ENCODE results near the gene CCDC3. TPM values are rescaled to one million over a fixed set of nuclear protein-coding genes. Genes with fewer than 3 reads are reported as not detected.

CCDC3 gene
- total RNA-seq, 4 donors from 2014 or later = 27.8 to 108 (median 74.6) TPM

DNA sequence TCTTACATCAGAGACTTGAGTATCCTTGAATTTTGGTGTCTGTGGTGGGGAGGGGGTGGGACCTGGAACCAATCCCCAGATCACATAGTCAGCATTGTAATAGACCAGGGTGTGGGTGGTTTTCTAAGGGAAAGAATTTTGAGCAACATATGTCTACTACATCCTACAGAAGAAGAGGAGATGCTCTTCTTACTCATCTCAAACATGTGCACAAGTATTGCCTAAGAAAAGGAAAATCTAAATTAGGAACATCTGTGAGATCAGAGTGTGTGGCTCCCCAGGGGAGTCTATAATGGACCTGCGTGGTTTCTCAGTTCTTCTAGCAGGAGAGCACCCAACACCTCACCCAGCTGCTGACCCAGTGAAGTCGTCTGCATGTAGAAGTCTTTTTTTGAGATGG is 148.8 kb downstream of the CCDC3 start:
- DNase-seq (ENCODE audit: low spot score in 2 of 2) = peak in 1 of 2 donors; percentile 7
- intact Hi-C loops (cut with DNase I; ENCODE audit: low total_unique reads) = no loop called here
- H3K4me3 ChIP-seq (ENCODE audit: low read depth, poor library complexity, severe bottlenecking) = no peak overlapping the region
- TF ChIP-seq, protein P1, sequence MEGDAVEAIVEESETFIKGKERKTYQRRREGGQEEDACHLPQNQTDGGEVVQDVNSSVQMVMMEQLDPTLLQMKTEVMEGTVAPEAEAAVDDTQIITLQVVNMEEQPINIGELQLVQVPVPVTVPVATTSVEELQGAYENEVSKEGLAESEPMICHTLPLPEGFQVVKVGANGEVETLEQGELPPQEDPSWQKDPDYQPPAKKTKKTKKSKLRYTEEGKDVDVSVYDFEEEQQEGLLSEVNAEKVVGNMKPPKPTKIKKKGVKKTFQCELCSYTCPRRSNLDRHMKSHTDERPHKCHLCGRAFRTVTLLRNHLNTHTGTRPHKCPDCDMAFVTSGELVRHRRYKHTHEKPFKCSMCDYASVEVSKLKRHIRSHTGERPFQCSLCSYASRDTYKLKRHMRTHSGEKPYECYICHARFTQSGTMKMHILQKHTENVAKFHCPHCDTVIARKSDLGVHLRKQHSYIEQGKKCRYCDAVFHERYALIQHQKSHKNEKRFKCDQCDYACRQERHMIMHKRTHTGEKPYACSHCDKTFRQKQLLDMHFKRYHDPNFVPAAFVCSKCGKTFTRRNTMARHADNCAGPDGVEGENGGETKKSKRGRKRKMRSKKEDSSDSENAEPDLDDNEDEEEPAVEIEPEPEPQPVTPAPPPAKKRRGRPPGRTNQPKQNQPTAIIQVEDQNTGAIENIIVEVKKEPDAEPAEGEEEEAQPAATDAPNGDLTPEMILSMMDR (IDR thresholded peaks at IDR 0.05) = no peak
- TF ChIP-seq POLR2A (IDR thresholded peaks at IDR 0.05) = no peak
- WGBS, 2 donors = 89 to 90% methylated on average over 2 of the region's 2 CpGs

- H3K4me3 ChIP-seq (ENCODE audit: low read depth, poor library complexity, severe bottlenecking) = no peak overlapping the region
- TF ChIP-seq, protein P1 (IDR thresholded peaks at IDR 0.05) = no peak
- TF ChIP-seq POLR2A (IDR thresholded peaks at IDR 0.05) = no peak
- WGBS, 2 donors = 11 to 22% methylated on average over 20 of the region's 20 CpGs
- peak in 1 of 2 donors; percentile 80 for DNase-seq (ENCODE audit: low spot score in 2 of 2)
- intact Hi-C loops (cut with DNase I; ENCODE audit: low total_unique reads) = no loop called here
Measured at GRCh38 chr10:12849319-12850181, 152.0 kb downstream of the CCDC3 start.

- no peak overlapping the region for H3K4me3 ChIP-seq (ENCODE audit: low read depth, poor library complexity, severe bottlenecking)
- peak in 1 of 2 donors; percentile 54 for DNase-seq (ENCODE audit: low spot score in 2 of 2)
- 79 to 82% methylated on average over 11 of the region's 11 CpGs for WGBS, 2 donors
- intact Hi-C loops (cut with DNase I; ENCODE audit: low total_unique reads) = no loop called here
- TF ChIP-seq, protein P1 (IDR thresholded peaks at IDR 0.05) = no peak
- TF ChIP-seq POLR2A (IDR thresholded peaks at IDR 0.05) = no peak
Measured at GRCh38 chr10:12848439-12849173, 152.9 kb downstream of the CCDC3 start.

DNA sequence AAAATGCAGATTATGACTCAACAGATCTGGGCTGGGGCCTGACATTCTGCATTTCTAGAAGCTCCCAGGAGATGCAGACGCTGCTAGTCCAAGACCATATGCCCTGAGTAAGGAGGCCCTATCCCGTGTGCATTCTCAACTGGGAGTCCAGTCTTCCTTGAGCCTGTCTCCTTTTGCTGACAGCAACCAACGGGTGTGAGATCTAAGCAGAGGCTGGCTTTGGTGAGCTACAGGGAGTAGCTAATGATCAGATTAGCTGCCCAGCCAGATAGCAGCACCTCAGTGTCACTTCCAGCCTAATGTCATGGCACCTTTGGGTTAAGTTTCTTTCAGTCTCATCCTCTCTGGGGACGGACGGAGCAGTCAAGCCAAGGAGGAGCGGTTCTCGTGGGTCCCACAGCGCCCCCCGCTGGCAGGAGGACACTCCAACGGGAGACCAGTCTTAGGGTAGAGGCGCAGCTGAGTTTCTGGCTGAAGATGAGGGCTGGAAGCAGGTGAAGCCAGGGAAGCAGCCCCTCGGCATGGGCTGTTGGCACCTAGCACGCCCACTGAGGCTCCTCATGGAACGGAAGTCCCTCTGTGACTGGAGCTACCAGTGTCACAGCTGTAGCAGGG is 154.0 kb downstream of the CCDC3 start:
- 80 to 82% methylated on average over 12 of the region's 14 CpGs for WGBS, 2 donors
- DNase-seq (ENCODE audit: low spot score in 2 of 2) = peak in 1 of 2 donors; percentile 76
- intact Hi-C loops (cut with DNase I; ENCODE audit: low total_unique reads) = no loop called here
- TF ChIP-seq, protein P1 (IDR thresholded peaks at IDR 0.05) = no peak
- TF ChIP-seq POLR2A (IDR thresholded peaks at IDR 0.05) = no peak
- no peak overlapping the region for H3K4me3 ChIP-seq (ENCODE audit: low read depth, poor library complexity, severe bottlenecking)

DNA sequence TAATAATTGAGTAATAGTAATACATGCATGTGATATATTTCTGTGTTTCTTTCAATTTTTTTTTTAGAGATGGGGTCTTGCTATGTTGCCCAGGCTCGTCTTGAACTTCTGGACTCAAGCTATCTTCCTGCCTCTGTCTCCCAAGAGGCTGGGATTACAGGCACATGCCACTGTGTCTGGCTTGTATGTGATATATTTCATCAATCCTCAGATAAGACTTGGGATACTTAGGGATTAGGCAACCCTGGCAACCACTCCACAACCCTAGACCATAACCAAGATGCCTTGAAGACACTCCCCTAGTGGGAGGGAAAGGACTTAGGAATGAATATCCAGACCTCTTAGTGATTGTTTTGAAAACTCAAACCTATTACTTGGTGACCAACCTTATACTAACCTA is 154.8 kb downstream of the CCDC3 start:
- no peak overlapping the region for H3K4me3 ChIP-seq (ENCODE audit: low read depth, poor library complexity, severe bottlenecking)
- DNase-seq (ENCODE audit: low spot score in 2 of 2) = peak in 1 of 2 donors; percentile 70
- TF ChIP-seq, protein P1 (IDR thresholded peaks at IDR 0.05) = no peak
- TF ChIP-seq POLR2A (IDR thresholded peaks at IDR 0.05) = no peak
- WGBS, 2 donors = 51 to 88% methylated on average over 1 of the region's 1 CpG
- intact Hi-C loops (cut with DNase I; ENCODE audit: low total_unique reads) = no loop called here

Other genes starting within 250 kb of the CCDC3 start
- gene OPTN, start 98.5 kb upstream of the CCDC3 start, total RNA-seq = 10 to 100 TPM; 55.4 to 68.5 (median 62.0) TPM
- gene MCM10, start 159.8 kb upstream of the CCDC3 start, total RNA-seq = 1 to 10 TPM in 1 of 4 donors, under 1 TPM in 3; 0.08 to 1.5 (median 0.38) TPM
- not detected for gene UCMA, start 232.7 kb upstream of the CCDC3 start, total RNA-seq